ENCODE data around the gene DPH1.

DNA sequence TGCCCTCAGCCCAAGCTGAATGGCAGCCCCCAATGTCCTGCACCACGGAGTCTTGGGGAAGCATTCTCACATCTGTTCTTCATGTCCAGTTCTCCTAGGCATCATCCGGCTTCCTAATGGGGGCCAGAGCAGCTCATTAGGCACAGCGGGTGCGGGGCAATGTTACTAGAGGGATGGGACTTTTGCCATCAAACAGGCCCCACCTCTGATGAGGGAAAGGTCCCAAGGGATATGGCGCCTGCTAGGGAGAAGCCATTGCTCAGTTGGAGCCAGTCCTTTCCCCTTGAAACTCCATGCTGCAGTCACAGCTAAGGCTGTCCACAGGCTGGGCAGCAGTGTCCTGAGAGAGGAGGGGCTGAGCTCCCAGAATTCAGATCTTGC lies 1.7 kb upstream of the DPH1 start:
- TF ChIP-seq, protein P1, sequence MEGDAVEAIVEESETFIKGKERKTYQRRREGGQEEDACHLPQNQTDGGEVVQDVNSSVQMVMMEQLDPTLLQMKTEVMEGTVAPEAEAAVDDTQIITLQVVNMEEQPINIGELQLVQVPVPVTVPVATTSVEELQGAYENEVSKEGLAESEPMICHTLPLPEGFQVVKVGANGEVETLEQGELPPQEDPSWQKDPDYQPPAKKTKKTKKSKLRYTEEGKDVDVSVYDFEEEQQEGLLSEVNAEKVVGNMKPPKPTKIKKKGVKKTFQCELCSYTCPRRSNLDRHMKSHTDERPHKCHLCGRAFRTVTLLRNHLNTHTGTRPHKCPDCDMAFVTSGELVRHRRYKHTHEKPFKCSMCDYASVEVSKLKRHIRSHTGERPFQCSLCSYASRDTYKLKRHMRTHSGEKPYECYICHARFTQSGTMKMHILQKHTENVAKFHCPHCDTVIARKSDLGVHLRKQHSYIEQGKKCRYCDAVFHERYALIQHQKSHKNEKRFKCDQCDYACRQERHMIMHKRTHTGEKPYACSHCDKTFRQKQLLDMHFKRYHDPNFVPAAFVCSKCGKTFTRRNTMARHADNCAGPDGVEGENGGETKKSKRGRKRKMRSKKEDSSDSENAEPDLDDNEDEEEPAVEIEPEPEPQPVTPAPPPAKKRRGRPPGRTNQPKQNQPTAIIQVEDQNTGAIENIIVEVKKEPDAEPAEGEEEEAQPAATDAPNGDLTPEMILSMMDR (IDR thresholded peaks at IDR 0.05) = no peak
- no peak for TF ChIP-seq EP300 (IDR thresholded peaks at IDR 0.05)
- no peak for TF ChIP-seq POLR2AphosphoS5 (IDR thresholded peaks at IDR 0.05)
- TF ChIP-seq POLR2A (IDR thresholded peaks at IDR 0.05) = no peak

All from gastroesophageal sphincter (tissue), 3 donors.